HG03066 (cell line): Measurements from ENCODE around the gene OR2C3.

Experiments used
- ATAC-seq: cut with Tn5 transposase; IDR thresholded peaks from one replicate; pipeline ENCODE4 v1.9.1; 2021; ENCODE audit warnings: low read depth; ENCODE audit not compliant: unreplicated experiment

The OR2C3 gene

GRCh38 chr1:247536340-247536739, at the start of gene OR2C3:
TSS of gene OR2C3 (minus strand) at chr1:247536440. CDS start at chr1:247532511, 3,929 bp downstream.
- ATAC-seq = no peak

GRCh38 chr1:247578946-247579460, 42.8 kb upstream of the OR2C3 start:
- no peak for ATAC-seq

- ATAC-seq = no peak
Measured at GRCh38 chr1:247576514-247576913, 40.3 kb upstream of the OR2C3 start.

- no peak for ATAC-seq
Measured at GRCh38 chr1:247574664-247575063, 38.4 kb upstream of the OR2C3 start.

GRCh38 chr1:247574236-247574635, 38.0 kb upstream of the OR2C3 start:
- no peak for ATAC-seq

- no peak for ATAC-seq
Measured at GRCh38 chr1:247562198-247562597, 26.0 kb upstream of the OR2C3 start.

- ATAC-seq = no peak
Measured at GRCh38 chr1:247561711-247562110, 25.5 kb upstream of the OR2C3 start.

- ATAC-seq = no peak
Measured at GRCh38 chr1:247557926-247558674, 21.9 kb upstream of the OR2C3 start.

- no peak for ATAC-seq
Measured at GRCh38 chr1:247552231-247552630, 16.0 kb upstream of the OR2C3 start.

GRCh38 chr1:247551721-247552120, 15.5 kb upstream of the OR2C3 start:
- no peak for ATAC-seq

- ATAC-seq = no peak
Measured at GRCh38 chr1:247548769-247549182, 12.5 kb upstream of the OR2C3 start, which contains the start of gene GCSAML. TSS of gene GCSAML (plus strand) at chr1:247549134. CDS start at chr1:247549192, 58 bp downstream.

GRCh38 chr1:247548092-247548491, 11.9 kb upstream of the OR2C3 start:
- no peak for ATAC-seq

- no peak for ATAC-seq
Measured at GRCh38 chr1:247542811-247543210, 6.6 kb upstream of the OR2C3 start.

- no peak for ATAC-seq
Measured at GRCh38 chr1:247540581-247540980, 4.3 kb upstream of the OR2C3 start.

- no peak for ATAC-seq
Measured at GRCh38 chr1:247539215-247539614, 3.0 kb upstream of the OR2C3 start.

GRCh38 chr1:247538561-247538960, 2.3 kb upstream of the OR2C3 start:
- no peak for ATAC-seq

- ATAC-seq = no peak
Measured at GRCh38 chr1:247535402-247535801, 838 bp downstream of the OR2C3 start.

- no peak for ATAC-seq
Measured at GRCh38 chr1:247531937-247532336, 4.3 kb downstream of the OR2C3 start.

GRCh38 chr1:247530785-247531184, 5.5 kb downstream of the OR2C3 start:
- ATAC-seq = no peak

- ATAC-seq = no peak
Measured at GRCh38 chr1:247529771-247530355, 6.4 kb downstream of the OR2C3 start.

- no peak for ATAC-seq
Measured at GRCh38 chr1:247528812-247529474, 7.3 kb downstream of the OR2C3 start.
